ENCODE measurements around the gene DUSP10. TPM values are rescaled to one million over a fixed set of nuclear protein-coding genes. Genes with fewer than 3 reads are reported as not detected.

Gene DUSP10
- total RNA-seq = 4.2 and 5.8 TPM in 2 replicates

- peak; percentile 99 for DNase-seq
Measured at GRCh38 chr1:221741703-221742554, at the start of gene DUSP10. Gene DUSP10 (minus strand): TSS chr1:221742089. CDS start chr1:221739744, 2,345 bp downstream.

- DNase-seq = no peak
Measured at GRCh38 chr1:221788466-221788865, 46.6 kb upstream of the DUSP10 start.

GRCh38 chr1:221786647-221787046 lies 44.8 kb upstream of the DUSP10 start:
- DNase-seq = no peak

GRCh38 chr1:221783936-221784335 lies 42.0 kb upstream of the DUSP10 start:
- DNase-seq = no peak

GRCh38 chr1:221783437-221783836 lies 41.5 kb upstream of the DUSP10 start:
- DNase-seq = no peak

- DNase-seq = no peak
Measured at GRCh38 chr1:221782970-221783369, 41.1 kb upstream of the DUSP10 start.

GRCh38 chr1:221782477-221782876 lies 40.6 kb upstream of the DUSP10 start:
- DNase-seq = no peak

GRCh38 chr1:221781102-221781755 lies 39.3 kb upstream of the DUSP10 start:
- no peak for DNase-seq

- no peak for DNase-seq
Measured at GRCh38 chr1:221780175-221780574, 38.3 kb upstream of the DUSP10 start.

GRCh38 chr1:221779771-221780170 lies 37.9 kb upstream of the DUSP10 start:
- DNase-seq = no peak

- no peak for DNase-seq
Measured at GRCh38 chr1:221778535-221779142, 36.8 kb upstream of the DUSP10 start.

GRCh38 chr1:221778125-221778524 lies 36.2 kb upstream of the DUSP10 start:
- DNase-seq = no peak

- no peak for DNase-seq
Measured at GRCh38 chr1:221777431-221778072, 35.7 kb upstream of the DUSP10 start.

GRCh38 chr1:221776495-221777301 lies 34.8 kb upstream of the DUSP10 start:
- DNase-seq = peak; percentile 57

GRCh38 chr1:221775206-221775605 lies 33.3 kb upstream of the DUSP10 start:
- no peak for DNase-seq

- peak; percentile 17 for DNase-seq
Measured at GRCh38 chr1:221774054-221774842, 32.4 kb upstream of the DUSP10 start.

- no peak for DNase-seq
Measured at GRCh38 chr1:221773383-221773782, 31.5 kb upstream of the DUSP10 start.

GRCh38 chr1:221772117-221772516 lies 30.2 kb upstream of the DUSP10 start:
- DNase-seq = no peak

- DNase-seq = no peak
Measured at GRCh38 chr1:221768444-221769066, 26.7 kb upstream of the DUSP10 start.

GRCh38 chr1:221766210-221766609 lies 24.3 kb upstream of the DUSP10 start:
- DNase-seq = no peak

GRCh38 chr1:221765527-221765926 lies 23.6 kb upstream of the DUSP10 start:
- no peak for DNase-seq

Measured in dermis blood vessel endothelial cell (primary cell).